WTC11 (cell line): ENCODE results near the gene KDM1A. TPM values are rescaled to one million over a fixed set of nuclear protein-coding genes. Genes with fewer than 3 reads are reported as not detected.

Source experiments
- ATAC-seq: fragments of 200-7000 bp; cut with Tn5 transposase; 2 replicates; pipeline ENCODE4 v1.10.0; 2021; ENCODE audit warnings: mild to moderate bottlenecking, moderate library complexity
- CTCF ChIA-PET: fragments of 300-600 bp; sonication (Branson Sonifier 250); formaldehyde crosslinking; loops from one replicate; lab custom pipeline; 2021; ENCODE audit warnings: antibody characterized with exemption; lab: Charles Lee
- POLR2A ChIA-PET: fragments of 350-600 bp; sonication (Branson Sonifier 250); formaldehyde crosslinking; loops from one replicate; lab custom pipeline; 2021; ENCODE audit warnings: antibody characterized with exemption; lab: Charles Lee
- DNase-seq: peaks from one replicate; pipeline ENCODE4 v3.0.0; 2021; ENCODE audit warnings: low spot score
- H3K27ac Mint-ChIP-seq: 2 replicates; pipeline ENCODE4 v1.8.0; 2021; ENCODE audit warnings: mixed read lengths
- H3K27me3 Mint-ChIP-seq: 2 replicates; pipeline ENCODE4 v1.8.0; 2021; ENCODE audit warnings: low read depth, mild to moderate bottlenecking, moderate library complexity, mixed read lengths
- H3K36me3 Mint-ChIP-seq: 2 replicates; pipeline ENCODE4 v1.8.0; 2021; ENCODE audit warnings: mixed read lengths
- H3K4me1 Mint-ChIP-seq: 2 replicates; pipeline ENCODE4 v1.8.0; 2022; ENCODE audit warnings: mixed read lengths
- H3K4me3 Mint-ChIP-seq: 2 replicates; pipeline ENCODE4 v1.8.0; 2021; ENCODE audit warnings: mild to moderate bottlenecking, moderate library complexity, mixed read lengths
- H3K9me3 Mint-ChIP-seq: 2 replicates; pipeline ENCODE4 v1.8.0; 2021; ENCODE audit warnings: mixed read lengths
- EMX1 ChIP-seq: fragments of 250-450 bp; sonication (Bioruptor Pico); IDR thresholded peaks from 2 replicates; pipeline ENCODE4 v1.8.0; 2021; ENCODE audit warnings: mild to moderate bottlenecking
- ETV6 ChIP-seq: sonication (generic); formaldehyde crosslinking; IDR thresholded peaks from 2 replicates; pipeline ENCODE4 v1.8.1; 2022; ENCODE audit warnings: mild to moderate bottlenecking, missing genetic modification reagents
- GABPB1 ChIP-seq: sonication (generic); formaldehyde crosslinking; IDR thresholded peaks from 2 replicates; pipeline ENCODE4 v1.8.1; 2023; ENCODE audit warnings: mild to moderate bottlenecking, missing genetic modification reagents
- HMGA2 ChIP-seq: fragments of 250-450 bp; sonication (Bioruptor Pico); IDR thresholded peaks from 2 replicates; pipeline ENCODE4 v1.4.0; 2021; ENCODE audit warnings: mild to moderate bottlenecking, moderate library complexity
- NFYB ChIP-seq: sonication (generic); formaldehyde crosslinking; conservative IDR thresholded peaks from 2 replicates; pipeline ENCODE4 v1.8.0; 2022; ENCODE audit warnings: low read depth, missing genetic modification reagents
- NR1H2 ChIP-seq: sonication (generic); formaldehyde crosslinking; IDR thresholded peaks from 2 replicates; pipeline ENCODE4 v1.9.0; 2021; ENCODE audit warnings: mild to moderate bottlenecking, moderate library complexity, missing genetic modification reagents
- NR3C1 ChIP-seq: sonication (generic); formaldehyde crosslinking; conservative IDR thresholded peaks from 2 replicates; pipeline ENCODE4 v1.8.1; 2023; ENCODE audit warnings: low read depth, mild to moderate bottlenecking, missing genetic modification reagents
- RORB ChIP-seq: fragments of 250-450 bp; sonication (Bioruptor Pico); IDR thresholded peaks from 2 replicates; pipeline ENCODE4 v1.9.0; 2021; ENCODE audit warnings: mild to moderate bottlenecking
- SP1 ChIP-seq: sonication (generic); formaldehyde crosslinking; conservative IDR thresholded peaks from 2 replicates; pipeline ENCODE4 v1.8.1; 2022; ENCODE audit warnings: missing genetic modification reagents
- TEAD4 ChIP-seq: sonication (generic); formaldehyde crosslinking; IDR thresholded peaks from 2 replicates; pipeline ENCODE4 v1.8.0; 2022; ENCODE audit warnings: mild to moderate bottlenecking, missing genetic modification reagents
- ZNF138 ChIP-seq: sonication (generic); formaldehyde crosslinking; conservative IDR thresholded peaks from 2 replicates; pipeline ENCODE4 v1.8.1; 2022; ENCODE audit warnings: mild to moderate bottlenecking, moderate library complexity, missing genetic modification reagents
- ZNF396 ChIP-seq: fragments of 250-450 bp; sonication (Bioruptor Pico); IDR thresholded peaks from 2 replicates; pipeline ENCODE4 v1.8.0; 2021; ENCODE audit warnings: mild to moderate bottlenecking, moderate library complexity, borderline replicate concordance
- total RNA-seq: library from RNA; stranded (reverse); gene quantifications from 3 replicates; pipeline ENCODE4 v1.2.3, GENCODE V29; 2021
- TF ChIP-seq, protein P1 (sequence below): sonication (generic); formaldehyde crosslinking; IDR thresholded peaks from 2 replicates; pipeline ENCODE4 v1.8.0; 2023; ENCODE audit warnings: missing genetic modification reagents, mild to moderate bottlenecking, borderline replicate concordance
- TF ChIP-seq, protein P2 (sequence below): sonication (generic); formaldehyde crosslinking; IDR thresholded peaks from 2 replicates; pipeline ENCODE4 v1.8.0; 2022; ENCODE audit warnings: mild to moderate bottlenecking, missing genetic modification reagents
- TF ChIP-seq, protein P3 (sequence below): sonication (generic); formaldehyde crosslinking; IDR thresholded peaks from 2 replicates; pipeline ENCODE4 v1.8.0; 2022; ENCODE audit warnings: mild to moderate bottlenecking, missing genetic modification reagents
- TF ChIP-seq, protein P4 (sequence below): sonication (generic); formaldehyde crosslinking; IDR thresholded peaks from 2 replicates; pipeline ENCODE4 v1.8.1; 2023; ENCODE audit warnings: mild to moderate bottlenecking, missing genetic modification reagents, borderline replicate concordance
- TF ChIP-seq, protein P5 (sequence below): fragments of 250-450 bp; sonication (Bioruptor Pico); IDR thresholded peaks from 2 replicates; pipeline ENCODE4 v2.1.2; 2022; ENCODE audit warnings: mild to moderate bottlenecking, moderate library complexity
- TF ChIP-seq, protein P6 (sequence below): fragments of 200-600 bp; IDR thresholded peaks from 2 replicates; pipeline ENCODE4 v1.8.0; 2022; ENCODE audit warnings: antibody characterized with exemption
- TF ChIP-seq, protein P7 (sequence below): sonication (generic); formaldehyde crosslinking; IDR thresholded peaks from 2 replicates; pipeline ENCODE4 v1.8.1; 2022; ENCODE audit warnings: low read depth, mild to moderate bottlenecking, moderate library complexity, missing genetic modification reagents, borderline replicate concordance

KDM1A gene
- total RNA-seq, 1 experiment from 2014 or later, result 226 TPM

DNA sequence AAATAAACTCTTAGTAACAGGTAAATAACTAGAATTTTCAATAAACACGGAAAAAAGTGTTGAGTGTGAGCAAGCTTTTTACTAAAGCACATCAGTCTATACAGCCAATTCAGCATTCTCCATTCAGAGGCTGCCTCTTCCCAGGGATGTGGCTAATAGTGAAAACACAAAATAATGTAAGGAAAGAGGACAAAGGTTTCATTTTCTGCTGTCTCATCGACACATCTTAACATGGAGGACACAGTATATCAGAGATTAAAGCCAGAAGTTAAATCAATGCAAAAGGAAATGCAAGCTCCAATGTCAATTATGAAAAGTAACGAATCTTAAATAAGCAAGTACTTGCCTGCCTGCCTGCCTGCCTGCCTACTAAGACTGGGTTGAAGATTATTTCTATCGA is 106.2 kb downstream of the KDM1A start:
- no peak for ATAC-seq
- POLR2A ChIA-PET, result no interaction called here
- TF ChIP-seq, protein P1, sequence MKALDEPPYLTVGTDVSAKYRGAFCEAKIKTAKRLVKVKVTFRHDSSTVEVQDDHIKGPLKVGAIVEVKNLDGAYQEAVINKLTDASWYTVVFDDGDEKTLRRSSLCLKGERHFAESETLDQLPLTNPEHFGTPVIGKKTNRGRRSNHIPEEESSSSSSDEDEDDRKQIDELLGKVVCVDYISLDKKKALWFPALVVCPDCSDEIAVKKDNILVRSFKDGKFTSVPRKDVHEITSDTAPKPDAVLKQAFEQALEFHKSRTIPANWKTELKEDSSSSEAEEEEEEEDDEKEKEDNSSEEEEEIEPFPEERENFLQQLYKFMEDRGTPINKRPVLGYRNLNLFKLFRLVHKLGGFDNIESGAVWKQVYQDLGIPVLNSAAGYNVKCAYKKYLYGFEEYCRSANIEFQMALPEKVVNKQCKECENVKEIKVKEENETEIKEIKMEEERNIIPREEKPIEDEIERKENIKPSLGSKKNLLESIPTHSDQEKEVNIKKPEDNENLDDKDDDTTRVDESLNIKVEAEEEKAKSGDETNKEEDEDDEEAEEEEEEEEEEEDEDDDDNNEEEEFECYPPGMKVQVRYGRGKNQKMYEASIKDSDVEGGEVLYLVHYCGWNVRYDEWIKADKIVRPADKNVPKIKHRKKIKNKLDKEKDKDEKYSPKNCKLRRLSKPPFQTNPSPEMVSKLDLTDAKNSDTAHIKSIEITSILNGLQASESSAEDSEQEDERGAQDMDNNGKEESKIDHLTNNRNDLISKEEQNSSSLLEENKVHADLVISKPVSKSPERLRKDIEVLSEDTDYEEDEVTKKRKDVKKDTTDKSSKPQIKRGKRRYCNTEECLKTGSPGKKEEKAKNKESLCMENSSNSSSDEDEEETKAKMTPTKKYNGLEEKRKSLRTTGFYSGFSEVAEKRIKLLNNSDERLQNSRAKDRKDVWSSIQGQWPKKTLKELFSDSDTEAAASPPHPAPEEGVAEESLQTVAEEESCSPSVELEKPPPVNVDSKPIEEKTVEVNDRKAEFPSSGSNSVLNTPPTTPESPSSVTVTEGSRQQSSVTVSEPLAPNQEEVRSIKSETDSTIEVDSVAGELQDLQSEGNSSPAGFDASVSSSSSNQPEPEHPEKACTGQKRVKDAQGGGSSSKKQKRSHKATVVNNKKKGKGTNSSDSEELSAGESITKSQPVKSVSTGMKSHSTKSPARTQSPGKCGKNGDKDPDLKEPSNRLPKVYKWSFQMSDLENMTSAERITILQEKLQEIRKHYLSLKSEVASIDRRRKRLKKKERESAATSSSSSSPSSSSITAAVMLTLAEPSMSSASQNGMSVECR, result no peak
- TF ChIP-seq, protein P2, sequence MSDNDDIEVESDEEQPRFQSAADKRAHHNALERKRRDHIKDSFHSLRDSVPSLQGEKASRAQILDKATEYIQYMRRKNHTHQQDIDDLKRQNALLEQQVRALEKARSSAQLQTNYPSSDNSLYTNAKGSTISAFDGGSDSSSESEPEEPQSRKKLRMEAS (CRISPR knock-in tag), result no peak
- TF ChIP-seq ZNF138 (CRISPR knock-in tag) (no peak), ZNF396 (CRISPR knock-in tag) (no peak), NR3C1 (CRISPR knock-in tag) (no peak), TEAD4 (CRISPR knock-in tag) (no peak), HMGA2 (CRISPR knock-in tag) (no peak), NR1H2 (CRISPR knock-in tag) (no peak), SP1 (CRISPR knock-in tag) (no peak), NFYB (no peak), EMX1 (no peak), GABPB1 (CRISPR knock-in tag) (no peak), RORB (CRISPR knock-in tag) (no peak), ETV6 (CRISPR knock-in tag) (no peak)
- TF ChIP-seq, protein P3, sequence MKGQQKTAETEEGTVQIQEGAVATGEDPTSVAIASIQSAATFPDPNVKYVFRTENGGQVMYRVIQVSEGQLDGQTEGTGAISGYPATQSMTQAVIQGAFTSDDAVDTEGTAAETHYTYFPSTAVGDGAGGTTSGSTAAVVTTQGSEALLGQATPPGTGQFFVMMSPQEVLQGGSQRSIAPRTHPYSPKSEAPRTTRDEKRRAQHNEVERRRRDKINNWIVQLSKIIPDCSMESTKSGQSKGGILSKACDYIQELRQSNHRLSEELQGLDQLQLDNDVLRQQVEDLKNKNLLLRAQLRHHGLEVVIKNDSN (CRISPR knock-in tag), result no peak
- TF ChIP-seq, protein P4, sequence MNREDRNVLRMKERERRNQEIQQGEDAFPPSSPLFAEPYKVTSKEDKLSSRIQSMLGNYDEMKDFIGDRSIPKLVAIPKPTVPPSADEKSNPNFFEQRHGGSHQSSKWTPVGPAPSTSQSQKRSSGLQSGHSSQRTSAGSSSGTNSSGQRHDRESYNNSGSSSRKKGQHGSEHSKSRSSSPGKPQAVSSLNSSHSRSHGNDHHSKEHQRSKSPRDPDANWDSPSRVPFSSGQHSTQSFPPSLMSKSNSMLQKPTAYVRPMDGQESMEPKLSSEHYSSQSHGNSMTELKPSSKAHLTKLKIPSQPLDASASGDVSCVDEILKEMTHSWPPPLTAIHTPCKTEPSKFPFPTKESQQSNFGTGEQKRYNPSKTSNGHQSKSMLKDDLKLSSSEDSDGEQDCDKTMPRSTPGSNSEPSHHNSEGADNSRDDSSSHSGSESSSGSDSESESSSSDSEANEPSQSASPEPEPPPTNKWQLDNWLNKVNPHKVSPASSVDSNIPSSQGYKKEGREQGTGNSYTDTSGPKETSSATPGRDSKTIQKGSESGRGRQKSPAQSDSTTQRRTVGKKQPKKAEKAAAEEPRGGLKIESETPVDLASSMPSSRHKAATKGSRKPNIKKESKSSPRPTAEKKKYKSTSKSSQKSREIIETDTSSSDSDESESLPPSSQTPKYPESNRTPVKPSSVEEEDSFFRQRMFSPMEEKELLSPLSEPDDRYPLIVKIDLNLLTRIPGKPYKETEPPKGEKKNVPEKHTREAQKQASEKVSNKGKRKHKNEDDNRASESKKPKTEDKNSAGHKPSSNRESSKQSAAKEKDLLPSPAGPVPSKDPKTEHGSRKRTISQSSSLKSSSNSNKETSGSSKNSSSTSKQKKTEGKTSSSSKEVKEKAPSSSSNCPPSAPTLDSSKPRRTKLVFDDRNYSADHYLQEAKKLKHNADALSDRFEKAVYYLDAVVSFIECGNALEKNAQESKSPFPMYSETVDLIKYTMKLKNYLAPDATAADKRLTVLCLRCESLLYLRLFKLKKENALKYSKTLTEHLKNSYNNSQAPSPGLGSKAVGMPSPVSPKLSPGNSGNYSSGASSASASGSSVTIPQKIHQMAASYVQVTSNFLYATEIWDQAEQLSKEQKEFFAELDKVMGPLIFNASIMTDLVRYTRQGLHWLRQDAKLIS (CRISPR knock-in tag), result no peak
- TF ChIP-seq, protein P5, sequence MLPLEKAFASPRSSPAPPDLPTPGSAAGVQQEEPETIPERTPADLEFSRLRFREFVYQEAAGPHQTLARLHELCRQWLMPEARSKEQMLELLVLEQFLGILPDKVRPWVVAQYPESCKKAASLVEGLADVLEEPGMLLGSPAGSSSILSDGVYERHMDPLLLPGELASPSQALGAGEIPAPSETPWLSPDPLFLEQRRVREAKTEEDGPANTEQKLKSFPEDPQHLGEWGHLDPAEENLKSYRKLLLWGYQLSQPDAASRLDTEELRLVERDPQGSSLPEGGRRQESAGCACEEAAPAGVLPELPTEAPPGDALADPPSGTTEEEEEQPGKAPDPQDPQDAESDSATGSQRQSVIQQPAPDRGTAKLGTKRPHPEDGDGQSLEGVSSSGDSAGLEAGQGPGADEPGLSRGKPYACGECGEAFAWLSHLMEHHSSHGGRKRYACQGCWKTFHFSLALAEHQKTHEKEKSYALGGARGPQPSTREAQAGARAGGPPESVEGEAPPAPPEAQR (CRISPR knock-in tag), result no peak
- TF ChIP-seq, protein P6, sequence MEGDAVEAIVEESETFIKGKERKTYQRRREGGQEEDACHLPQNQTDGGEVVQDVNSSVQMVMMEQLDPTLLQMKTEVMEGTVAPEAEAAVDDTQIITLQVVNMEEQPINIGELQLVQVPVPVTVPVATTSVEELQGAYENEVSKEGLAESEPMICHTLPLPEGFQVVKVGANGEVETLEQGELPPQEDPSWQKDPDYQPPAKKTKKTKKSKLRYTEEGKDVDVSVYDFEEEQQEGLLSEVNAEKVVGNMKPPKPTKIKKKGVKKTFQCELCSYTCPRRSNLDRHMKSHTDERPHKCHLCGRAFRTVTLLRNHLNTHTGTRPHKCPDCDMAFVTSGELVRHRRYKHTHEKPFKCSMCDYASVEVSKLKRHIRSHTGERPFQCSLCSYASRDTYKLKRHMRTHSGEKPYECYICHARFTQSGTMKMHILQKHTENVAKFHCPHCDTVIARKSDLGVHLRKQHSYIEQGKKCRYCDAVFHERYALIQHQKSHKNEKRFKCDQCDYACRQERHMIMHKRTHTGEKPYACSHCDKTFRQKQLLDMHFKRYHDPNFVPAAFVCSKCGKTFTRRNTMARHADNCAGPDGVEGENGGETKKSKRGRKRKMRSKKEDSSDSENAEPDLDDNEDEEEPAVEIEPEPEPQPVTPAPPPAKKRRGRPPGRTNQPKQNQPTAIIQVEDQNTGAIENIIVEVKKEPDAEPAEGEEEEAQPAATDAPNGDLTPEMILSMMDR, result no peak
- TF ChIP-seq, protein P7, sequence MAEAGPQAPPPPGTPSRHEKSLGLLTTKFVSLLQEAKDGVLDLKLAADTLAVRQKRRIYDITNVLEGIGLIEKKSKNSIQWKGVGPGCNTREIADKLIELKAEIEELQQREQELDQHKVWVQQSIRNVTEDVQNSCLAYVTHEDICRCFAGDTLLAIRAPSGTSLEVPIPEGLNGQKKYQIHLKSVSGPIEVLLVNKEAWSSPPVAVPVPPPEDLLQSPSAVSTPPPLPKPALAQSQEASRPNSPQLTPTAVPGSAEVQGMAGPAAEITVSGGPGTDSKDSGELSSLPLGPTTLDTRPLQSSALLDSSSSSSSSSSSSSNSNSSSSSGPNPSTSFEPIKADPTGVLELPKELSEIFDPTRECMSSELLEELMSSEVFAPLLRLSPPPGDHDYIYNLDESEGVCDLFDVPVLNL (CRISPR knock-in tag), result no peak
- TF ChIP-seq, all 79 proteins: peak for 0
- no peak for DNase-seq
- H3K27ac Mint-ChIP-seq, result peak overlapping the region; percentile 15; the same call in 1 of the 2 replicates
- no peak overlapping the region for H3K4me3 Mint-ChIP-seq
- H3K4me1 Mint-ChIP-seq, result peaks cover 46% of the 10 kb centered on the region
- no peaks in the 10 kb centered on the region for H3K36me3 Mint-ChIP-seq
- H3K27me3 Mint-ChIP-seq, result no peaks in the 10 kb centered on the region
- H3K9me3 Mint-ChIP-seq, result no peaks in the 10 kb centered on the region
- CTCF ChIA-PET, result interaction anchor here (2.0 kb wide), 1 partner anchor 26 kb away, joined by 6 read pairs; no protein-coding TSS in a partner anchor
